Stimulated activated CD4-positive, alpha-beta T cell treated with anti-CD3 and anti-CD28 coated beads, TNF-alpha, amount 100 ng/mL, for 1 hour (primary cell): Measurements from ENCODE around the gene DIAPH3.

Experiments
- DNase-seq, 3 donors: peaks; one replicate each; pipeline ENCODE4 v3.0.0-alpha.2; 2020; ENCODE audit warnings: low read depth in 3 of 3, low spot score in 1 of 3

Gene DIAPH3

GRCh38 chr13:59879281-59879680 is 284.4 kb downstream of the DIAPH3 start:
- DNase-seq: no peak

DNA sequence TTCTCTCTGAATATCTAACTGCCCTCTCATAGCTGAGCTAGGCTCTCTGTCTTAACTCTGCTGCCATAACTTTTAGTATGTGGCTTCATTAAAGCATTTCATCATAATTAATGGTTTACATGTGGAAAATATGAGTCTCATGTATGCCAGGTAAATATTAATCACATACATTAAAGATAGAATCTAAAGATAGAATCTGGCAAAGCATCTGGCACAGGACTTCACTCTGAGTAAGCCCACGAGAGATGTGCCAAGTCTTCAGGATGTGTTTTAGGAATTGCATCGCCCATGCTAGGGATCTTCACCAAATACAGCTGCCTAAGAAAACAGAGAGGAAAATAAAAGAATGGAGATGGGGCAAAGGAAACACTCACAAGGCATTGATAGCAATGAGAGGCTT is 285.8 kb downstream of the DIAPH3 start:
- DNase-seq: no peak

DNA sequence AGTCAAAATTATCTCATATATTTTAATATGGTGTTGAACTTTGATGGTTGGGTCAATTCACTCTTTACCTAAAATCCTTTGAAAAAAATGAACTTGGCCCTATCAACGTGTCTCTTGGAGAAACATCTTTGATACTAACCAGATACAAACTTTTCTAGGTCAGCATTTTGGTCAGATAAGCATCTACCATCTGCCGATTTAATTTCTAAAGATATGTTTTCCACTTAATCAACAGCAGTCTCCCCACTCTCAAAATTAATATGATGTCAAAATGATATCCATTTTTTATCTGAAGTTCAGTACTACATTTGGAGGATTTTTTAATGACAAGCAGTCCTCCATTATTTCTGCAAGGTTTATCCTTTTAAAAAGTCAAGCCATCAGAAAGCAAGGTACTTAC is 288.8 kb downstream of the DIAPH3 start:
- no peak for DNase-seq

DNA sequence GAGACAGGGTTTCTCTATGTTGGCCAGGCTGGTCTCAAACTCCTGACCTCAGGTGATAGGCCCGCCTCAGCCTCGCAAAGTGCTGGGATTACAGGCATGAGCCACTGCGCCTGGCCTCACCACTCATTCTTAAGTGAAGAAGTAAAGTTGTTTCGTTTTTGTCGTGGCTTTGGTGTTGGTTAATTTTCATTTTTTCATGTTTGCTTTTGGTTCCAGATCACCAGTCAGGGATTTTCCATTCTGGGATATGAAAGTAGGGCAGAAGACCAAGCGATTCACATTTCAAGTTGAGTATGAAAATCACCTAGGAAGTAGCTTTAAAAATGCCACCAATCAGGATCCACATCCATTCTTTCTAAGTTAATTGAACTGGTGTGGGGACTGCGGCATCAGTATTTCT is 289.9 kb downstream of the DIAPH3 start:
- no peak for DNase-seq

- DNase-seq: no peak
Measured at GRCh38 chr13:59873309-59873708, 290.4 kb downstream of the DIAPH3 start.

DNA sequence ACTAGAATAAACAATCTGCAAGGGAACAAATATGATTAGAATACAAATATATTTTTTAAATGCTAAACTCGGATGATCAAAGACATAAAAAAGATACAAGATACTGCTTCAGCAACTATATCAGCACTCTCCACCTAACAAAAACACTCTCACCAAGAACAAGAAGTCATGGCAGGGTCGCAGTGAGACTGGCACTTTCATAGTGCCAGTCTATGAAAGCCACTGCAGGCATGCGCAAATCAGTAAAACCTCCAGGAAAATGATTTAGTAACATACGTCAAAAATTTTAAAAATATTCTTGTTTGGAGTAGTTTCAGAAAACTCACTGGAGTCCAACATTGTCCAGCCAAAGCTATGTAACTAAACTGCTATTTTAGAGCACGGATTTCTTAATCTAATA is 295.9 kb downstream of the DIAPH3 start:
- no peak for DNase-seq

DNA sequence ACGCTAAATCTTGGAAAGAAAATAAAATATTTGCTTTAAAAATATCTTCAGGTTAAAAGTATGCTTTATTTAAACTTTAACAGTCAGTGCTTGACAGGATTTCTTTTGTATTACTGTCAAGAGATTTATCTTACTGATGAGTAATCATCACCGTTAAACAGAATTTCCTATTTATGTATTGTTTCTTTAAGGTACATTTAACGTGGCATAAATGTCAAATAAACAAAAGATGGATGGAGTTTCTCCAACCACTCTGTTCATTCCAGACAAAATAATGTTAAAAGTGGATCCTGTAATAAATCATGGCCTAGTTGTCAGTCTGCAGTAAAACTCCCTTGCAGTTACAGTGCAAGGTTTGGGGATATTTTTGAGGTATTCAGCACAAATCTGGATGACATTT is 298.3 kb downstream of the DIAPH3 start:
- DNase-seq: no peak

GRCh38 chr13:59863621-59864020 is 300.1 kb downstream of the DIAPH3 start:
- DNase-seq: no peak

GRCh38 chr13:59861676-59862075 is 302.1 kb downstream of the DIAPH3 start:
- DNase-seq: no peak

- DNase-seq: no peak
Measured at GRCh38 chr13:59856281-59856810, 307.4 kb downstream of the DIAPH3 start.

DNA sequence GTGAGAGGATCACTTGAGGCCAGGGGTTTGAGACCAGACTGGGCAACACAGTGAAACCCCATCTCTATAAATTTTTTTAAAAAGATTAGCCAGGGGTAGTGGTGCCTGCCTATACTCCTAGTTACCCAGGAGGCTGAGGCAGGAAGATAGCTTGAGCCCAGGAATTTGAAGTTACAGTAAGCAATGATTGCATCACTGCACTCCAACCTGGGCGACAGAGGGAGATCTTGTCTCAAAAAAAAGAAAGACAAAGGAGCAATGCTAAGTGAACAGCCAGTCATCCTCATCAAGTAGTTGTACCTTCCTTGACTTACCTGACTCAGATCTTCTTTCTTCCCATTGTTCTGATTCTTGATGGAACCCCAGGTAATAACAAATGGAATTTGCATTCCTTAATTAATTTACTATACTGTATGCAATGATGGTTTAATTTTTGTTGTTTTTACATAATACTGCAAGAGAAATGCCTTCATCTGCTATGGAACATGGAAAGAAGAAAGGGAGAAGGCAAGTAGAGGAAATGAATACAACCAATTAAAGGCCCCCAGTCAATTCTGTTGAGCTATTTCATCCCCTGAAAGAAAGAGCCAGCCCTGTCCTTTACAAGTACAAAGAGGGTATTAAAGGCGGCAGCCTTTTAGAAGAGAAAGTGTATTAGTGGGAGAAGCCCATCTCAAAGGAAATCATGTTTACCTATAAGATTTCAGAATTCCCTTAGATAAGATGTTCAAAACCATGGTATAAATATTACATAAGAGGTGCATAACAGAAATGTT is 316.7 kb downstream of the DIAPH3 start:
- no peak for DNase-seq

- no peak for DNase-seq
Measured at GRCh38 chr13:59843040-59843439, 320.7 kb downstream of the DIAPH3 start.

- no peak for DNase-seq
Measured at GRCh38 chr13:59842507-59842906, 321.2 kb downstream of the DIAPH3 start.

- no peak for DNase-seq
Measured at GRCh38 chr13:59839186-59839585, 324.5 kb downstream of the DIAPH3 start.

GRCh38 chr13:59837101-59837500 is 326.6 kb downstream of the DIAPH3 start:
- DNase-seq: no peak

DNA sequence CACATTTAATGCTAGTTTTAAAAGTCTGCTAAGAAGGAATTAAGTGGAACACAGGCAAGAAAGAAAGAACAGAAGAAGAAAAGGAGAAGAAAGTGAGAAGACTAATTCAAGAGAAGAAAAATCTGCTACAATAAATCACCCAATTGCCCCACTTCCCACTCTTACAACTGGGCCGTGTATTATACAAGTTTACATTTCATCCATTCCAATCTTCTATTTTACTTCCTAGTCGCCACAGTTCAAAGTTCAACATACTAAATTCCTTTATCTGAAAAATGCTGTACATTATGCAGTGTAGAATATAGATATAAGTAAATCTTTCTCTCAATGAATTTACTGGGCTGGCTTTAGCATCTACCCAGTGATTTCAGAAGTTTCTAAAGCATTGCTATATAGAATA is 328.2 kb downstream of the DIAPH3 start:
- DNase-seq: no peak

- DNase-seq: no peak
Measured at GRCh38 chr13:59834801-59835200, 328.9 kb downstream of the DIAPH3 start.

GRCh38 chr13:59829690-59830089 is 334.0 kb downstream of the DIAPH3 start:
- DNase-seq: no peak

DNA sequence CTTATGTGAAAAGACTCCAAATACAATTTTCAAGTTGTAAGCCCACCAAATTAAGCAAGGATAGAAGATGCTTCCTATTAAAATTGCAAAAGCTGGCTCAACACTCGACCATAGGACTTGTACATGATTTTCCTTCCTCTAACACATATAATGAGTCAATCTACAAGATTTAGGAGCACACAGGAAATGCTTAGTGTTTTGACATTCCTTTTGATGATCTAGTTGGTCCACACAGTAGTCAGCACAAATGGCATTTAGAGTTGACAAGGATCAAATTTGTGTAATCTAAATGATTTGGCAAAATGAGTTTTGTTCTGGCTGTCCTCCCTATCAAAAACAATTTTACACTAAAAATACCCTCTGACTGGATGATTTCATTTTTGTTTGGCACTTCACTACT is 340.2 kb downstream of the DIAPH3 start:
- no peak for DNase-seq

DNA sequence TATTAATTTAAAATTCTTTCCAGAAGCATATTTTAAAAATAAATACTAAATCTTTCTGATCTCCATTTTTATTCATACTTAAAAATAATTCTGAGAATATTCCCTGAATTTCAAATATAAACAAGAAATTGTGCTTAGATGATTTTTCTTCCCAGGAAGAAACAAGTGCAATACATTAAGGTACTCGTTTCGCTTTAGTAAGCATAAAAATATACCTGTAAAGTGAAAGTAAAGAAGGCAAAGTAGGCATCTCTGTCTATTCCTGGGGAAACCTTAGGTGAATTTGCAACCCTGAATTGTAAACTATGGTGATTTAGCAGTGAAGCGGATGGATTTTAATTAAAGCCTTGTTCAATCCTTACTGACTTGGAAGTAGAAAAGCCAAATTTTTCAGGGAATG is 354.2 kb downstream of the DIAPH3 start:
- no peak for DNase-seq

GRCh38 chr13:59806801-59807200 is 356.9 kb downstream of the DIAPH3 start:
- DNase-seq: no peak

- DNase-seq: no peak
Measured at GRCh38 chr13:59801107-59801880, 362.4 kb downstream of the DIAPH3 start.
